ES-I3 (cell line): ENCODE measurements around the gene MMAB.
A peak's percentile ranks its signal among the peaks of the same experiment; 100 is the strongest.

Source experiments
- H3K36me3 ChIP-seq: 2 replicates; pipeline ENCODE4 v1.6.1; 2013; ENCODE audit warnings: mild to moderate bottlenecking, low read length, control low read depth, moderate library complexity; ENCODE audit not compliant: insufficient read depth
- H3K4me1 ChIP-seq: 2 replicates; pipeline ENCODE4 v1.6.1; 2013; ENCODE audit warnings: mild to moderate bottlenecking, control low read depth, low read length; ENCODE audit not compliant: insufficient read depth
- H3K9ac ChIP-seq: 2 replicates; pipeline ENCODE4 v1.6.1; 2013; ENCODE audit warnings: low read depth, mild to moderate bottlenecking, low read length, moderate library complexity
- H3K9me3 ChIP-seq: 2 replicates; pipeline ENCODE4 v1.6.1; 2013; ENCODE audit warnings: mild to moderate bottlenecking, low read length, moderate library complexity; ENCODE audit not compliant: control insufficient read depth, insufficient read depth

Gene MMAB

GRCh38 chr12:109573029-109573913 lies at the start of gene MMAB, which contains the start of gene MVK:
TSS of gene MMAB (minus strand) at chr12:109573504. CDS start at chr12:109573480, 24 bp downstream.
TSS of gene MVK (plus strand) at chr12:109573794. CDS start at chr12:109574823, 1,029 bp downstream.
- Histone ChIP-seq H3K4me1 (no peaks in the 10 kb centered on the region; the same call in 1 of the 2 replicates), H3K9ac (peak within 1 kb of the TSS; percentile 79), H3K36me3 (peaks cover 7% of the 10 kb centered on the region; the same call in 1 of the 2 replicates)

GRCh38 chr12:109621901-109622364 lies 48.6 kb upstream of the MMAB start:
- no peaks in the 10 kb centered on the region for H3K36me3 ChIP-seq
- H3K4me1 ChIP-seq, result peaks cover 8% of the 10 kb centered on the region; the same call in 1 of the 2 replicates
- no peaks in the 10 kb centered on the region for H3K9me3 ChIP-seq
- H3K9ac ChIP-seq, result no peak overlapping the region

More at GRCh38 chr12:109573029-109573913, at the start of gene MMAB, which contains the start of gene MVK:
- no peaks in the 10 kb centered on the region for H3K9me3 ChIP-seq

GRCh38 chr12:109621211-109621694 lies 47.9 kb upstream of the MMAB start:
- Histone ChIP-seq H3K36me3 (no peaks in the 10 kb centered on the region), H3K9ac (no peak overlapping the region), H3K9me3 (no peaks in the 10 kb centered on the region), H3K4me1 (peaks cover 8% of the 10 kb centered on the region; the same call in 1 of the 2 replicates)

GRCh38 chr12:109619002-109619604 lies 45.8 kb upstream of the MMAB start:
- Histone ChIP-seq H3K9me3 (no peaks in the 10 kb centered on the region), H3K9ac (no peak overlapping the region)

GRCh38 chr12:109618082-109618481 lies 44.8 kb upstream of the MMAB start:
- Histone ChIP-seq H3K9ac (no peak overlapping the region), H3K4me1 (peaks cover 8% of the 10 kb centered on the region; the same call in 1 of the 2 replicates), H3K9me3 (no peaks in the 10 kb centered on the region), H3K36me3 (no peaks in the 10 kb centered on the region)

More at GRCh38 chr12:109619002-109619604, 45.8 kb upstream of the MMAB start:
- H3K36me3 ChIP-seq, result no peaks in the 10 kb centered on the region
- H3K4me1 ChIP-seq, result peaks cover 6% of the 10 kb centered on the region; the same call in 1 of the 2 replicates

- Histone ChIP-seq H3K9ac (no peak overlapping the region), H3K9me3 (no peaks in the 10 kb centered on the region), H3K36me3 (no peaks in the 10 kb centered on the region), H3K4me1 (peaks cover 8% of the 10 kb centered on the region; the same call in 1 of the 2 replicates)
Observed at GRCh38 chr12:109617491-109617890, 44.2 kb upstream of the MMAB start.

- Histone ChIP-seq H3K9ac (no peak overlapping the region), H3K36me3 (no peaks in the 10 kb centered on the region)
Observed at GRCh38 chr12:109615556-109616229, 42.4 kb upstream of the MMAB start.

GRCh38 chr12:109613649-109614455 lies 40.5 kb upstream of the MMAB start:
- no peaks in the 10 kb centered on the region for H3K9me3 ChIP-seq
- H3K9ac ChIP-seq, result no peak overlapping the region
- H3K4me1 ChIP-seq, result 0 out of 2 replicates have a peak, but pooled peaks cover 3% of the 10 kb centered on the region

More at GRCh38 chr12:109615556-109616229, 42.4 kb upstream of the MMAB start:
- H3K4me1 ChIP-seq, result 0 out of 2 replicates have a peak, but pooled peaks cover 3% of the 10 kb centered on the region
- H3K9me3 ChIP-seq, result no peaks in the 10 kb centered on the region

GRCh38 chr12:109612975-109613502 lies 39.7 kb upstream of the MMAB start:
- Histone ChIP-seq H3K9ac (no peak overlapping the region), H3K4me1 (0 out of 2 replicates have a peak, but pooled peaks cover 3% of the 10 kb centered on the region), H3K36me3 (no peaks in the 10 kb centered on the region), H3K9me3 (no peaks in the 10 kb centered on the region)

More at GRCh38 chr12:109613649-109614455, 40.5 kb upstream of the MMAB start:
- H3K36me3 ChIP-seq, result no peaks in the 10 kb centered on the region

GRCh38 chr12:109612003-109612402 lies 38.7 kb upstream of the MMAB start:
- Histone ChIP-seq H3K9ac (no peak overlapping the region), H3K36me3 (no peaks in the 10 kb centered on the region), H3K4me1 (0 out of 2 replicates have a peak, but pooled peaks cover 3% of the 10 kb centered on the region), H3K9me3 (no peaks in the 10 kb centered on the region)

- no peaks in the 10 kb centered on the region for H3K9me3 ChIP-seq
- H3K4me1 ChIP-seq, result 0 out of 2 replicates have a peak, but pooled peaks cover 3% of the 10 kb centered on the region
- H3K9ac ChIP-seq, result no peak overlapping the region
- no peaks in the 10 kb centered on the region for H3K36me3 ChIP-seq
Observed at GRCh38 chr12:109611223-109611622, 37.9 kb upstream of the MMAB start.

- 0 out of 2 replicates have a peak, but pooled peaks cover 3% of the 10 kb centered on the region for H3K4me1 ChIP-seq
- no peak overlapping the region for H3K9ac ChIP-seq
- no peaks in the 10 kb centered on the region for H3K9me3 ChIP-seq
- no peaks in the 10 kb centered on the region for H3K36me3 ChIP-seq
Observed at GRCh38 chr12:109610523-109610922, 37.2 kb upstream of the MMAB start.

GRCh38 chr12:109609342-109609741 lies 36.0 kb upstream of the MMAB start:
- Histone ChIP-seq H3K9ac (no peak overlapping the region), H3K9me3 (no peaks in the 10 kb centered on the region)

More at GRCh38 chr12:109609342-109609741, 36.0 kb upstream of the MMAB start:
- Histone ChIP-seq H3K4me1 (0 out of 2 replicates have a peak, but pooled peaks cover 3% of the 10 kb centered on the region), H3K36me3 (no peaks in the 10 kb centered on the region)
